NCI-H526 (cell line): ENCODE results near the gene TMEM39B.
A peak's percentile ranks its signal among the peaks of the same experiment; 100 is the strongest.
"Not testable (repeated sequence)": the region's sequence is repeated elsewhere in the genome, so short reads cannot be mapped to it uniquely, and the experiment has no call there.

Experiments
- DNase-seq, 2 experiments: peaks; one replicate each; lab custom pipeline; 2025; lab: John Stamatoyannopoulos, UW

The TMEM39B gene

GRCh38 chr1:32072622-32073298 lies at the start of gene TMEM39B:
TSS of gene TMEM39B (plus strand) at chr1:32072939. CDS start at chr1:32073048, 109 bp downstream.
- DNase-seq, result peak; percentile 92 to 98

- no peak for DNase-seq
Measured at GRCh38 chr1:32023351-32023750, 49.4 kb upstream of the TMEM39B start.

GRCh38 chr1:32025515-32025914 lies 47.2 kb upstream of the TMEM39B start:
- DNase-seq, result no peak

GRCh38 chr1:32028746-32029145 lies 44.0 kb upstream of the TMEM39B start:
- DNase-seq, result no peak

GRCh38 chr1:32031578-32032274 lies 41.0 kb upstream of the TMEM39B start:
- no peak for DNase-seq

- DNase-seq, result no peak
Measured at GRCh38 chr1:32032275-32032615, 40.5 kb upstream of the TMEM39B start.

- DNase-seq, result no peak
Measured at GRCh38 chr1:32035119-32035518, 37.6 kb upstream of the TMEM39B start.

GRCh38 chr1:32040711-32041110 lies 32.0 kb upstream of the TMEM39B start:
- no peak for DNase-seq

- no peak for DNase-seq
Measured at GRCh38 chr1:32042330-32042729, 30.4 kb upstream of the TMEM39B start.

GRCh38 chr1:32044234-32044633 lies 28.5 kb upstream of the TMEM39B start:
- DNase-seq, result no peak

GRCh38 chr1:32045772-32046171 lies 27.0 kb upstream of the TMEM39B start:
- no peak for DNase-seq

GRCh38 chr1:32047701-32048100 lies 25.0 kb upstream of the TMEM39B start:
- DNase-seq, result no peak

GRCh38 chr1:32048440-32048839 lies 24.3 kb upstream of the TMEM39B start:
- no peak for DNase-seq

- no peak for DNase-seq
Measured at GRCh38 chr1:32051706-32052105, 21.0 kb upstream of the TMEM39B start.

- no peak for DNase-seq
Measured at GRCh38 chr1:32052887-32053286, 19.9 kb upstream of the TMEM39B start.

GRCh38 chr1:32055416-32055815 lies 17.3 kb upstream of the TMEM39B start:
- no peak for DNase-seq

- no peak for DNase-seq
Measured at GRCh38 chr1:32056598-32056997, 16.1 kb upstream of the TMEM39B start.

GRCh38 chr1:32060914-32061313 lies 11.8 kb upstream of the TMEM39B start:
- no peak for DNase-seq

GRCh38 chr1:32062867-32063230 lies 9.9 kb upstream of the TMEM39B start:
- DNase-seq, result no peak

GRCh38 chr1:32063261-32063681 lies 9.5 kb upstream of the TMEM39B start:
- peak; percentile 38 to 60 for DNase-seq

- not testable (repeated sequence) for DNase-seq
Measured at GRCh38 chr1:32065613-32066488, 6.9 kb upstream of the TMEM39B start.

GRCh38 chr1:32066489-32066873 lies 6.3 kb upstream of the TMEM39B start:
- no peak for DNase-seq
